Trophoblast cell (in vitro differentiated cells and primary cell): Measurements from ENCODE around the gene TREML1.
"Not testable (repeated sequence)": the region's sequence is repeated elsewhere in the genome, so short reads cannot be mapped to it uniquely, and the experiment has no call there.

Source experiments
- DNase-seq, 2 donors: peaks; one replicate each; pipeline ENCODE4 v3.0.0-alpha.2; 2016
- H2AFZ ChIP-seq: 2 replicates; pipeline ENCODE4 v1.6.1; 2013; ENCODE audit warnings: low read length, moderate library complexity, mild to moderate bottlenecking; ENCODE audit not compliant: insufficient read depth, poor library complexity
- H2AK5ac ChIP-seq: 2 replicates; pipeline ENCODE4 v1.6.1; 2013; ENCODE audit warnings: mild to moderate bottlenecking, low read length
- H2BK120ac ChIP-seq: 2 replicates; pipeline ENCODE4 v1.6.1; 2013; ENCODE audit warnings: low read length, mild to moderate bottlenecking, moderate library complexity; ENCODE audit not compliant: insufficient read depth, poor library complexity
- H2BK12ac ChIP-seq: 2 replicates; pipeline ENCODE4 v1.6.1; 2013; ENCODE audit warnings: mild to moderate bottlenecking, low read length, moderate library complexity
- H2BK5ac ChIP-seq: 2 replicates; pipeline ENCODE4 v1.6.1; 2013; ENCODE audit warnings: low read length, low read depth, moderate library complexity, mild to moderate bottlenecking; ENCODE audit not compliant: poor library complexity
- H3K14ac ChIP-seq: 2 replicates; pipeline ENCODE4 v1.6.1; 2013; ENCODE audit warnings: mild to moderate bottlenecking, low read length
- H3K18ac ChIP-seq: 2 replicates; pipeline ENCODE4 v1.6.1; 2013; ENCODE audit warnings: mild to moderate bottlenecking, low read length
- H3K23ac ChIP-seq: 2 replicates; pipeline ENCODE4 v1.6.1; 2013; ENCODE audit warnings: low read length
- H3K27ac ChIP-seq: 2 replicates; pipeline ENCODE4 v1.5.1; 2013; ENCODE audit warnings: low read depth, mild to moderate bottlenecking, inconsistent platforms, low read length, moderate library complexity
- H3K27me3 ChIP-seq: 2 replicates; pipeline ENCODE4 v1.6.1; 2013; ENCODE audit warnings: inconsistent platforms, mild to moderate bottlenecking, low read length, moderate library complexity; ENCODE audit not compliant: insufficient read depth
- H3K36me3 ChIP-seq, 2 experiments: 1 replicate in 1 of 2; 2 replicates in 1 of 2; pipeline ENCODE4 v1.6.1; 2013; ENCODE audit warnings: low read length in 2 of 2, mild to moderate bottlenecking in 2 of 2, moderate library complexity in 1 of 2; ENCODE audit not compliant: insufficient read depth in 2 of 2, control insufficient read depth in 1 of 2
- H3K4ac ChIP-seq: 2 replicates; pipeline ENCODE4 v1.6.1; 2013; ENCODE audit warnings: low read depth, mild to moderate bottlenecking, low read length, moderate library complexity
- H3K4me1 ChIP-seq, 2 experiments: 1 replicate in 1 of 2; 2 replicates in 1 of 2; pipeline ENCODE4 v1.6.1; 2013; ENCODE audit warnings: low read length in 2 of 2, mild to moderate bottlenecking in 2 of 2, moderate library complexity in 1 of 2; ENCODE audit not compliant: insufficient read depth in 2 of 2, control insufficient read depth in 1 of 2
- H3K4me2 ChIP-seq: 2 replicates; pipeline ENCODE4 v1.6.1; 2013; ENCODE audit warnings: inconsistent platforms, mild to moderate bottlenecking, low read length, moderate library complexity
- H3K4me3 ChIP-seq: 2 replicates; pipeline ENCODE4 v1.5.1; 2013; ENCODE audit warnings: mild to moderate bottlenecking, low read depth, low read length, inconsistent platforms
- H3K79me1 ChIP-seq: one replicate; pipeline ENCODE4 v1.6.1; 2013; ENCODE audit warnings: low read length
- H3K79me2 ChIP-seq: 2 replicates; pipeline ENCODE4 v1.6.1; 2013; ENCODE audit warnings: low read length, mild to moderate bottlenecking; ENCODE audit not compliant: control insufficient read depth, insufficient read depth, poor library complexity
- H3K9ac ChIP-seq: 2 replicates; pipeline ENCODE4 v1.6.1; 2013; ENCODE audit warnings: mild to moderate bottlenecking, low read length
- H3K9me3 ChIP-seq: 2 replicates; pipeline ENCODE4 v1.6.1; 2013; ENCODE audit warnings: low read depth, mild to moderate bottlenecking, control low read depth, inconsistent platforms, low read length; ENCODE audit not compliant: insufficient read depth
- H4K12ac ChIP-seq: 2 replicates; pipeline ENCODE4 v1.6.1; 2013; ENCODE audit warnings: low read depth, mild to moderate bottlenecking, low read length, moderate library complexity
- H4K8ac ChIP-seq: 2 replicates; pipeline ENCODE4 v1.6.1; 2013; ENCODE audit warnings: low read depth, mild to moderate bottlenecking, low read length, moderate library complexity
- H4K91ac ChIP-seq: one replicate; pipeline ENCODE4 v1.6.1; 2013; ENCODE audit warnings: low read depth, mild to moderate bottlenecking, low read length, moderate library complexity
- WGBS: extraction: QIAGEN DNeasy Blood & Tissue Kit; methylation state at CpG from one replicate; pipeline ENCODE4 v1.1.7; 2013; ENCODE audit warnings: missing lambda C conversion rate; ENCODE audit not compliant: insufficient read length, insufficient coverage; ENCODE audit errors: extremely low coverage; 5-methylcytosine and 5-hydroxymethylcytosine counted together

TREML1 gene

DNA sequence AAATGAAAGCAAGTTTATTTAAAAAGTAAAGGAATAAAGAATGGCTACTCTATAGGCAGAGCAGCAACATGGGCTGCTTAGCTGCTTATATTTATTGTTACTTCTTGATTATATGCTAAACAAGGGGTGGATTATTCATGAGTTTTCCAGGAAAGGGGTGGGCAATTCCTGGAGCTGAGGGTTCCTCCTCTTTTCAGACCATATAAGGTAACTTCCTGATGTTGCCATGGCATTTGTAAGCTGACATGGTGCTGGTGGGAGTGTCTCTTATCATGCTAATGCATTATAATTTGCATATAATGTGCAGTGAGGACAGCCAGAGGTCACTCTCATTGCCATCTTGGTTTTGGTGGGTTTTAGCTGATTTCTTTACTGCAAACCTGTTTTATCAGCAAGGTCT is 34.9 kb upstream of the TREML1 start:
- H3K36me3 ChIP-seq, H3K27ac ChIP-seq, H3K4me3 ChIP-seq, H3K4me2 ChIP-seq, H3K4me1 ChIP-seq, H3K23ac ChIP-seq, H4K91ac ChIP-seq, H2BK12ac ChIP-seq, H3K14ac ChIP-seq, H4K12ac ChIP-seq, H2AFZ ChIP-seq, H3K9me3 ChIP-seq, H3K79me1 ChIP-seq, H3K9ac ChIP-seq, H3K4ac ChIP-seq, H3K18ac ChIP-seq, H2BK120ac ChIP-seq, H2BK5ac ChIP-seq, H4K8ac ChIP-seq, H3K27me3 ChIP-seq, H3K79me2 ChIP-seq, DNase-seq, H2AK5ac ChIP-seq: not testable (repeated sequence)

DNA sequence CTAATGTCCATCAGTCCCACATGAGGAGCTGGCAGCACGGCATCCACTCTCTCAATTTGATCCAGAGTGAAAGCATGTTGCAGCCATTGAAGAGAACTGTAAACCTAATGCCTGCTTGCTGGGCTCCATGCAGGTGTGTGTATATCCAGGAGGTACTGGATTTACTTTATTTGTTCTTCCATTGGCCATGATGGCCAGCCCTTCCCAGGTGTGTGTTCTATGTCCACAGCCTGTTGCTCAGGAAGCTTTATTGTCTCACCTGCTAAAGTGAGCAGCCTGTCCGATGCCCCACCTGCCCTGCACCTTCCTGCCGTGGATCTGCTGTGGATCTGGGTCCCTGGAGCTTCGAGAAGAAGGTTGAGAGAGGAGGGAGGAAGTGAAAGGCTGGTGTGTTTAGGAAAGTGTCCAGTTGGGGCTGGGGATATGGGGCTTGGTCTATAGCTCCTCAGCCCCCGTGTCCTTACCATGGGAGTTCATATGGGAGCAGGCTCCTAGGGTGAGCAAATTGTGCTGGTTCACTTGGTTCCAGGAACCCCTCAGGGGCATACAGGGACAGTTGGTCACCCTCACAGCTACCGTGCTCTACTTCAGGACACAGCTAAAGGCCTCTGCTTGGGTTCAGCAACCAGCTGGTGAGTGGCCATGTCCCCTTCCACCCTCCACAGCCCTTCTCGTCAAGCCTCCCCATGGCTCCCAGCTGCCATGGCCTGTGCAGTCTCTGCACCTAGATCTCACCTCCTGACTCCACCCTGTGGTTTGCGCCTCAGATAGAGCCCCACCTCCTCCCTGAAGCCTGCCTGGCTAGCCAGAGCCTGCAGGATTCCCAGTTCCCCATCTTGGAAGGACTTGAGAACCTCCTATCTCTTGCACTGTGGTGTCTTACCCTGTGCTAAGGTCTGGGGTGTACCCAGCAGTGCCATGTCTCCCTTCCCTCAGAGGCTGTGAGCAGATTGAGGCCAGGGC is 34.1 kb upstream of the TREML1 start:
- Histone ChIP-seq H3K14ac (no peak overlapping the region), H2AK5ac (no peak overlapping the region), H2AFZ (no peak overlapping the region), H2BK5ac (no peak overlapping the region), H3K4ac (no peak overlapping the region), H3K18ac (no peak overlapping the region), H3K9ac (no peak overlapping the region), H3K79me1 (no peaks in the 10 kb centered on the region), H3K9me3 (peaks cover 1% of the 10 kb centered on the region), H3K4me1 (peaks cover 0 to 8% of the 10 kb centered on the region in 2 experiments), H2BK12ac (no peak overlapping the region), H3K79me2 (no peaks in the 10 kb centered on the region), H4K8ac (no peak overlapping the region), H2BK120ac (no peak overlapping the region), H3K4me2 (no peak overlapping the region), H4K12ac (no peak overlapping the region), H3K36me3 (no peaks in the 10 kb centered on the region), H3K27ac (no peak overlapping the region), H3K23ac (no peak overlapping the region), H4K91ac (no peak overlapping the region), H3K4me3 (no peak overlapping the region), H3K27me3 (no peaks in the 10 kb centered on the region)
- WGBS: no CpG with 5 or more reads among the region's 8 CpGs
- no peak for DNase-seq

DNA sequence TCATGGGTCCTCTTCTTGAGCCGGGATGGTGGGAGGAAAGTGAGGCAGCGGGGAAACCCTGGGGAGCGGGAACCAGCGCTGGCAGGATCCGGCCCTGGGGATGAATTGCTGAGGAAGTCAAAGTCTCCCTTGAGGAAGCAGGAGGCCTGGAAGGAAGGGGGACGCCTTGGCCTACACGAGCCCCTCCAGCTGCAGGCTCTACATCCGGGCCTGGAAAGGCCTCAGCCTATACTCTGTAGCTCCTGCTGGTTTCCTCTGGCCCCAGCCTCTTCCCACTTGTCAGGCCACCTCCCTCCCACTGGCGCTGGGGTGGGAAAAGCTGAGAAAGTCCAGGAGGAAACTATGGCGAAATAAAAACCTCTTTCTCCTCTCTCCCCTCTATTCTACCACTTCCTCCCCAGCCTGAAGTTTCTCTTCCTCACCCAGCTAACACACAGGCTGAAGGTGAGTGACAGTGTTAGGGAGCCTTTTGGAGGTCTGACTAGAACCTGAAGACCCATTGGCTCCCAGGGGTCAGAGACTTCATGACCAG is 31.9 kb upstream of the TREML1 start:
- peaks cover 1% of the 10 kb centered on the region for H3K9me3 ChIP-seq
- no peak overlapping the region for H3K9ac ChIP-seq
- no peak overlapping the region for H2AK5ac ChIP-seq
- H3K14ac ChIP-seq: no peak overlapping the region
- H3K79me1 ChIP-seq: no peaks in the 10 kb centered on the region
- no peak overlapping the region for H2BK12ac ChIP-seq
- no peak overlapping the region for H3K4ac ChIP-seq
- no peaks in the 10 kb centered on the region for H3K36me3 ChIP-seq
- H3K27me3 ChIP-seq: no peaks in the 10 kb centered on the region
- no peak overlapping the region for H3K27ac ChIP-seq
- H4K12ac ChIP-seq: no peak overlapping the region
- no peak overlapping the region for H3K23ac ChIP-seq
- H4K8ac ChIP-seq: no peak overlapping the region
- H3K4me2 ChIP-seq: no peak overlapping the region
- no peaks in the 10 kb centered on the region for H3K79me2 ChIP-seq
- H4K91ac ChIP-seq: no peak overlapping the region
- H3K18ac ChIP-seq: no peak overlapping the region
- H2BK120ac ChIP-seq: no peak overlapping the region
- peaks cover 0 to 8% of the 10 kb centered on the region in 2 experiments for H3K4me1 ChIP-seq
- no peak overlapping the region for H3K4me3 ChIP-seq
- DNase-seq: no peak
- no peak overlapping the region for H2AFZ ChIP-seq
- H2BK5ac ChIP-seq: no peak overlapping the region
- no CpG with 5 or more reads among the region's 10 CpGs for WGBS

DNA sequence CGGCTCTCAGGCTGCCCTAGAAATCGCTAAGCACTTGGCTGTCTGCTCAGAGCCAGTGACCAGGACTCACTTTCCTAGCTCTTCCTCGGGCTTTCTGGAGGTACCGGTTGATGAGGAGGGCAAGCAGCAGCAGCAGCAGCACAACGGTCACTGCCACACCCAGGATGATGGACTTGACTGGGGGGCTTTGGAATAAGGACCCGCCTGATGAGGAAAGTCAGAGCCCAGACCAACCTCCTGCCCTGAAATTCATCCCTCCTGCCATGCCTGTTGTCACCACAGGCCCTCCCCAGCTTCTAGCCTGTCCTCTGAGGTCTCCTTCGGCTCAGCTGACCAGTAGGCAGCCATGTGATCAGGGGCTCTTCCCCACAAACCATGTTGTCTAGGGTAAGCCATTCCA is 30.6 kb upstream of the TREML1 start:
- Histone ChIP-seq H3K4ac (no peak overlapping the region), H4K8ac (no peak overlapping the region), H3K27ac (no peak overlapping the region), H2AK5ac (no peak overlapping the region), H2AFZ (no peak overlapping the region), H3K4me2 (no peak overlapping the region), H3K27me3 (no peaks in the 10 kb centered on the region), H3K23ac (no peak overlapping the region), H2BK5ac (no peak overlapping the region), H3K9me3 (no peaks in the 10 kb centered on the region), H3K4me3 (no peak overlapping the region), H2BK12ac (no peak overlapping the region), H3K79me1 (no peaks in the 10 kb centered on the region), H3K4me1 (peaks cover 0 to 8% of the 10 kb centered on the region in 2 experiments), H3K9ac (no peak overlapping the region), H3K36me3 (no peaks in the 10 kb centered on the region), H2BK120ac (no peak overlapping the region), H4K91ac (no peak overlapping the region), H3K14ac (no peak overlapping the region), H4K12ac (no peak overlapping the region), H3K79me2 (no peaks in the 10 kb centered on the region), H3K18ac (no peak overlapping the region)
- WGBS: no CpG with 5 or more reads among the region's 7 CpGs
- no peak for DNase-seq
